ENCODE measurements around the gene ZNF570.

Gene ZNF570

DNA sequence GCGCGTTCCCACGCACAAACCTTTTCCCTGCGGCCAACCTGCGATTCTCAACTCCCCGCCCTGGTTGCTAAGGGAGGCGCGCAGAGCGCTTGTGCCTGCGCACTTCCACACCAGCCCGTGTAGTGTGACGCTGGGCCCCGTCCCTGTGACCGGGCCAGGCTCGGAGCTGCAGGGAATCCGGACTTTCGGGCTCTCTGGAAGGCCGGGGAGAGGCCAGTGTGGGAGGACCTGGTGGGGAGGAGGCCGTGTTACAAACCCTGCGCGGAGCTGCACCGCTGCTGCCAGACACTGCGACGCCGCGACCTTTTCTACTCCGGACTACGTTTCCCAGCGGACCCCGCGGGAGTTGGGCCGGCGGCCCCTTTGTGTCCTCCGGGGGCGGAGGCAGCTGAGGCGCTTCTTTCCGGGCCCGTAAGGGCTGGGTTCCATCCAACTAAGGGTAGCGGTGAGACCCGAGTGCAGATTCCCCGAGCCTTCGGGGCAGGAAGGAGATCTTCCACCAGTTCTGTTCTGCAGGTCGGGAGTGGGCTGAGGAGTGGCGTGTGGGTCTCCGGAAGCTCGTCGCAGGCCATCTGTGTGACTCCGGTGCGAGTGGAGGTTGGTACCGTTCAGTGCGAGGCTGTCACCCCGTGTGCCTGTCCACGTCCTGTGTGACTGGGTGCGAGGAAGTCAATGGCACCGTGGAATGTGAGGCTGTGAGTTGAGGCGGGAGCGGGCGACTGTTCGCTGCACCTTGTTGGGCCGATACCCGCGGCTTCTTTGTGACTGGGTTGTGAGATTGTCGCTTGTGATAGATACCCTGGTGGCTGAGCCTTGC, at the start of gene ZNF570:
Gene ZNF570 (plus strand): TSS at position 396 of the 817 bp plus-strand sequence. CDS start 999 bp downstream, outside the sequence.
- Histone ChIP-seq H2AFZ (ENCODE audit: low read depth, low read length) (peak within 1 kb of the TSS; percentile 92), H3K9me3 (ENCODE audit: insufficient read depth, low read length, severe bottlenecking) (peaks cover 24% of the 10 kb centered on the region), H3K9ac (ENCODE audit: low read depth, low read length) (peak within 1 kb of the TSS; percentile 77), H4K20me1 (ENCODE audit: insufficient read depth, low read length) (no peaks in the 10 kb centered on the region), H3K4me1 (ENCODE audit: insufficient read depth, low read length) (peaks cover 44% of the 10 kb centered on the region), H3K27ac (ENCODE audit: low read length) (peak within 1 kb of the TSS; percentile 86), H3K4me3 (ENCODE audit: low read depth in 1 of 2, low read length in 2 of 2) (peak within 1 kb of the TSS; percentile 68 to 84), H3K36me3 (ENCODE audit: insufficient read depth, low read length) (peaks cover 43% of the 10 kb centered on the region), H3K79me2 (ENCODE audit: insufficient read depth, low read length) (peaks cover 85% of the 10 kb centered on the region), H3K4me2 (ENCODE audit: insufficient read depth, low read length) (peak within 1 kb of the TSS; percentile 82), H3K27me3 (ENCODE audit: insufficient read depth, low read length, poor library complexity) (no peaks in the 10 kb centered on the region)
- TF ChIP-seq EZH2 (IDR thresholded peaks at IDR 0.05; ENCODE audit: borderline replicate concordance, low read depth, low read length, severe bottlenecking), result no peak
- TF ChIP-seq, protein P1, sequence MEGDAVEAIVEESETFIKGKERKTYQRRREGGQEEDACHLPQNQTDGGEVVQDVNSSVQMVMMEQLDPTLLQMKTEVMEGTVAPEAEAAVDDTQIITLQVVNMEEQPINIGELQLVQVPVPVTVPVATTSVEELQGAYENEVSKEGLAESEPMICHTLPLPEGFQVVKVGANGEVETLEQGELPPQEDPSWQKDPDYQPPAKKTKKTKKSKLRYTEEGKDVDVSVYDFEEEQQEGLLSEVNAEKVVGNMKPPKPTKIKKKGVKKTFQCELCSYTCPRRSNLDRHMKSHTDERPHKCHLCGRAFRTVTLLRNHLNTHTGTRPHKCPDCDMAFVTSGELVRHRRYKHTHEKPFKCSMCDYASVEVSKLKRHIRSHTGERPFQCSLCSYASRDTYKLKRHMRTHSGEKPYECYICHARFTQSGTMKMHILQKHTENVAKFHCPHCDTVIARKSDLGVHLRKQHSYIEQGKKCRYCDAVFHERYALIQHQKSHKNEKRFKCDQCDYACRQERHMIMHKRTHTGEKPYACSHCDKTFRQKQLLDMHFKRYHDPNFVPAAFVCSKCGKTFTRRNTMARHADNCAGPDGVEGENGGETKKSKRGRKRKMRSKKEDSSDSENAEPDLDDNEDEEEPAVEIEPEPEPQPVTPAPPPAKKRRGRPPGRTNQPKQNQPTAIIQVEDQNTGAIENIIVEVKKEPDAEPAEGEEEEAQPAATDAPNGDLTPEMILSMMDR (IDR thresholded peaks at IDR 0.05; ENCODE audit: borderline replicate concordance, extremely low read depth, low read length, poor library complexity, severe bottlenecking), result no peak
- DNase-seq, result peak; percentile 92
- peak; percentile 77 for ATAC-seq (ENCODE audit: insufficient read depth, low read depth)

DNA sequence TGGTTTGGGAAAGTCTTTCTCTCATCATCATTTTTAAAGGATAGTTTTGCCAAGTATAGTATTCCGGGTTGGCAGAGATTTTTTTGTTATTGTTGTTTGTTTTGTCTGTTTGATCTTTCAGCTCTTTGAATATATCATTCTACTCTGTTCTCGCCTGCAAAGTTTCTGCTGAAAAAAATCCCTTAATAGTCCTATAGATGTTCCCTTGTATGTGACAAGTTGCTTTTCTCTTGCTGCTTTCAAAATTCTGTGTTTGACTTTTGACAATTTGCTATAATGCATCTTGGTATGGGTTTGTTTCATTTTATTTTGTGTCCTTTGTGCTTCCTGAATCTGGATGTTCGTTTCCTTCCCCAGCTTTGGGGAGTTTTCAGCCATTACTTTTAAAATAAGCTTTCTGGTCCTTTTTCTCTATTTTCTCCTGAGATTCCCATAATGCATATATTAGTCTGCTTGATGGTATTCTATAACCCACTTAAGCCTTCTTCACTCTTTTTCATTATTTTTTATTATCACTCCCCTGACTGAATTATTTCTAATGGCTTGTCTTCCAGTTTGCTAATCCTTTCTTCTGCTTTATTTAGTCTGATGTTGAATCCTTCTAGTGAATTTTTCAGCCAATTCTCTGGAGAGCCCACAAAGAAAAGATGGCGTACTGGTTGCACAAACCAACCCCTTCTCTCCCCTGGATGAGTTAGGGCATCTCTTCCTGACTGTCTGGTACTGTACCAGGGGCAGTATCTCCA, 16.5 kb upstream of the ZNF570 start:
- ATAC-seq (ENCODE audit: insufficient read depth, low read depth) (no peak), DNase-seq (no peak)
- TF ChIP-seq, protein P1 (IDR thresholded peaks at IDR 0.05; ENCODE audit: borderline replicate concordance, extremely low read depth, low read length, poor library complexity, severe bottlenecking), result no peak
- no peak for TF ChIP-seq EZH2 (IDR thresholded peaks at IDR 0.05; ENCODE audit: borderline replicate concordance, low read depth, low read length, severe bottlenecking)
- Histone ChIP-seq H3K27ac (ENCODE audit: low read length) (no peak overlapping the region), H3K4me3 (ENCODE audit: low read depth in 1 of 2, low read length in 2 of 2) (no peak overlapping the region), H2AFZ (ENCODE audit: low read depth, low read length) (no peak overlapping the region), H4K20me1 (ENCODE audit: insufficient read depth, low read length) (no peaks in the 10 kb centered on the region), H3K79me2 (ENCODE audit: insufficient read depth, low read length) (no peaks in the 10 kb centered on the region), H3K9me3 (ENCODE audit: insufficient read depth, low read length, severe bottlenecking) (peaks cover 71% of the 10 kb centered on the region), H3K36me3 (ENCODE audit: insufficient read depth, low read length) (peaks cover 43% of the 10 kb centered on the region), H3K4me1 (ENCODE audit: insufficient read depth, low read length) (no peaks in the 10 kb centered on the region), H3K4me2 (ENCODE audit: insufficient read depth, low read length) (no peak overlapping the region), H3K27me3 (ENCODE audit: insufficient read depth, low read length, poor library complexity) (no peaks in the 10 kb centered on the region), H3K9ac (ENCODE audit: low read depth, low read length) (no peak overlapping the region)

DNA sequence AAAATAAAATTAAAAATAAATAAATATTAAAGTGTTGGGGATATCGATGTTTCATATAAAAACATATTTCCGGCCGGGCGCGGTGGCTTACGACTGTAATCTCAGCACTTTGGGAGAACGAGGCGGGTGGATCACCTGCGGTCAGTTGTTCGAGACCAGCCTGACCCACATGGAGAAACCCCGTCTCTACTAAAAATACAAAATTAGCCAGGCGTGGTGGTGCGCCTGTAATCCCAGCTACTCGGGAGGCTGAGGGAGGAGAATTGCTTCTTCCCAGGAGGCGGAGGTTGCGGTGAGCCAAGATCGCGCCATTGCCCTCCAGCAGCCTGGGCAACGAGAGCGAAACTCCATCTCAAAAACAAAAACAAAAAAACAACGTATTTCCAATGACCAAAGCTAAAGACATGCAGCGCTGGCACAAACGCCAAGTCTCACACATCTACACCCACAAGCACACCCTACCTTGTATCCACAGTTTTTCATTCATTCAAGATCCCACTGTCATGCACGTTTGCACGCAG, 2.8 kb upstream of the ZNF570 start:
- H4K20me1 ChIP-seq (ENCODE audit: insufficient read depth, low read length), result no peaks in the 10 kb centered on the region
- H3K9me3 ChIP-seq (ENCODE audit: insufficient read depth, low read length, severe bottlenecking), result peaks cover 19% of the 10 kb centered on the region
- H3K4me2 ChIP-seq (ENCODE audit: insufficient read depth, low read length), result peak overlapping the region; percentile 82
- H3K36me3 ChIP-seq (ENCODE audit: insufficient read depth, low read length), result peaks cover 44% of the 10 kb centered on the region
- DNase-seq (no peak), ATAC-seq (ENCODE audit: insufficient read depth, low read depth) (no peak)
- TF ChIP-seq, protein P1 (IDR thresholded peaks at IDR 0.05; ENCODE audit: borderline replicate concordance, extremely low read depth, low read length, poor library complexity, severe bottlenecking), result no peak
- no peak for TF ChIP-seq EZH2 (IDR thresholded peaks at IDR 0.05; ENCODE audit: borderline replicate concordance, low read depth, low read length, severe bottlenecking)
- H3K9ac ChIP-seq (ENCODE audit: low read depth, low read length), result peak overlapping the region; percentile 77
- no peaks in the 10 kb centered on the region for H3K27me3 ChIP-seq (ENCODE audit: insufficient read depth, low read length, poor library complexity)
- H3K4me1 ChIP-seq (ENCODE audit: insufficient read depth, low read length), result peaks cover 42% of the 10 kb centered on the region
- H3K27ac ChIP-seq (ENCODE audit: low read length), result peak overlapping the region; percentile 96
- peak overlapping the region; percentile 91 for H2AFZ ChIP-seq (ENCODE audit: low read depth, low read length)
- H3K4me3 ChIP-seq (ENCODE audit: low read depth in 1 of 2, low read length in 2 of 2), result peak overlapping the region; percentile 68 to 84
- H3K79me2 ChIP-seq (ENCODE audit: insufficient read depth, low read length), result peaks cover 75% of the 10 kb centered on the region
